Measurements from ENCODE around the gene KLF12.
A peak's percentile ranks its signal among the peaks of the same experiment; 100 is the strongest.

The KLF12 gene

DNA sequence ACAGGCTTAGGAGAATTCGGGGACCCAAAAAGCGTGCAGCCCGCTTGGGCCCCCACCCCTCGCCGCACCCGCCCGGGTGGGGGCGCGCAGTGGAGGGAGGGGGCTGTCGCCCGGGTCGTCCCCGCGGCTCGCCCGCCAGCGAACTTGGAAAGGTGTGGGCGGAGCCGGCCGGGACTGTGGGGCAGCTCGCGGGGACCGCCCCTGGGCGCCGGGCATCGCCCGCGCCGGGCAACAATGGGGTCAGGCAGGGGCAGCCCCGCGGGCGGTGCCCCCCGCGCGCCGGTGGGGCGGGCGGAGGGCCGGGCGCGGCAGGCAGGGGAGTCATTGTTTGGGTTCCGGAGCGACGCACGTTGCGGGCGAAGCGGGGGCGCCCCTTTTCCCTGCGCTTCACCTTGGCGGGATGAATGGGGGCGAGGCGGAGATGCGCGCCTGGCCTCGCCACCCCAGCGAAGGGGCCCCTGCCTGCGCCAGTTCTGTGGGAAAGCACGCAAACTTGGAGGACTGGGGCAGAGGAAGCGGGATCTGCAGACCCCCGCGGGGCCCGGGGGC is 647 bp upstream of the KLF12 start:
- DNase-seq = peak; percentile 69

- peak; percentile 58 for DNase-seq
These were observed 475 bp downstream of the KLF12 start for GRCh38 chr13:74133657-74134201.

- DNase-seq = no peak
These were observed 1.2 kb downstream of the KLF12 start for GRCh38 chr13:74132776-74133656.

DNA sequence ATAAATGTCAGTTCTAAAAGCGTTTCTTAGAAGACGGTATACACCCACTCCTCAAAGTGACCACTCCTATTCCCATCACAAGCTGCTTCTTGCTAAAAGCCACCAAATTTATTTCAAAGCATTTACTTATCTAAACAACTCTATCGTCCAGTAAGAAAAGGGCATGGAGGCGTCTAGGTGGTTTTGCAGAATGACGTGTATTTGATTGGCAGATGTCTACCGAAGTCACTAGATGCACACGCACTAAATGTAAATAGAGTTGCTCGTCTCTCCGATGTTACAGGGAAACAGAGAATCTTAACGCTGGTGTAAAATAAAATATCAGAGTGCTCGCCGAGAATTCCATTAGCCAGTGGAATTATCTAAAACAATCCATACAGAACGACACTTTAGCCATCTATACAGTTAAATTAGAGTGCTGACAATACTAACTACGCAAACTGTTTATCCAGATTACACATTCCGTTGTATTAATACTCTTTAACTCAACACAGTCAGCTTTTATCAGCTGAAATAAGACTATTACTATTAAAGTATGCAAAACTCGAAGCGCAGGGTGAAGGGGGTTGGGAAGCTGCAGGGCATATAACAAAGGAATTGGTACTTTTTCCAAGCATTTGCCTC is 1.9 kb downstream of the KLF12 start:
- no peak for DNase-seq

GRCh38 chr13:74131227-74131626 is 3.0 kb downstream of the KLF12 start:
- no peak for DNase-seq

DNA sequence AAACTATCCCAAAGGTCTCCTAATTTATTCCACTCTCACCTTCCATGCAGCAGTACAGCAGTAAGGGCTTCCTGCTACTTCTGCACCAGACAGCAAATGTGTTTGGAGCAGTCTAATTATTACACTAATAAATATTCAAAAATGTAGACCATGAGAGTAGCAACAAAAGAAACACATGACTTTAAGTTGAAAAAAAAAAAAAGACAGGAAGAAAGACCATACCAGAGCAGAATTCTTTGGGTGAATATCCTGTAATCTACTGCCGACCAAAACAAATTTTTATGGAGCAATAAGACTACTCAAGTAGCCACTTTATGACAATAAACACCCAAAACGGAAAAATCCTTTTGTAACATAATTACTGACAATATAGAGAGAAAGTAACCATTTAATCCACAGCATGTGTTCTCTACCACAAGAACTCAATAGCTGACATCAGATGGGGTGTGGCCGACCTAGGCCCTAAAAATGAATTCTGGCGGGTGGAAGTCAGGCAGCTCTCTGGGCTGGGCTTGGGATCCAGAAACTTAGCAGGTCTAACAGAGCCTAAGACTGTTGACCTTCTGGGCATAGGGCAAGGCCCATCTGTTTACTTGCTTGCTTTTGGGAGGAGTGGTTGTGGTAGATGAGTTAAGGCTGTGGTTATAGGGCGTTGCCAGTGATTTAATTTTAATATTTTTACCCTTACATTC is 4.6 kb downstream of the KLF12 start:
- no peak for DNase-seq

DNA sequence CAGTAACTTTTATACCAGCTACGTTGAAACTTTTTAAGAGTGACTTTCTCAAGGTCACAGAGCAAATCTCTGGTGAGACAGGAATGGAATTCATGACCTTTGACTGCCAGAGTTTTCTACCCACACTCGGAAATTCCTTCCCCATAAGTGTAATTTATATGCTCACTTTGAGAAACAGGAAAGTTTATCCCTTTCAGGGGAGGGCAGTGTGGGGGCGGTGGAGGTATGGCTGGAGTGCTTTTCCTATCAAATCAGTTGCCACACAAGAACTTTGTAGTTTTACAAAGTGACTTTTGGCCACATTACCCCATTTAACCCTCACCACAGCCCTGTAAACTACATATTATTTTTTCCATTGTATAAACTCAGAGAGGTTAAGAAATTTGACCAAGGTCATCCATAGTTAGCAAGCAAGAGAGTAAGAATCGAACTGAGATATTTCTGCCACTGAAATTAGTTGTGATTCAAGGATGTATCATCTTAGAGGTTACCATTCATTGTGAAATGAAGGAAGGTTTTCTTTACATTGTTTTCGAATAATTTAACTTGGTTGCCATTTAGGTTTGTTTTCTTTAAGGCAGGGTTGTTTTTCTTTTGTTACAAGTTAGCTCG is 5.9 kb downstream of the KLF12 start:
- DNase-seq = no peak

GRCh38 chr13:74118328-74118727 is 15.9 kb downstream of the KLF12 start:
- DNase-seq = no peak

DNA sequence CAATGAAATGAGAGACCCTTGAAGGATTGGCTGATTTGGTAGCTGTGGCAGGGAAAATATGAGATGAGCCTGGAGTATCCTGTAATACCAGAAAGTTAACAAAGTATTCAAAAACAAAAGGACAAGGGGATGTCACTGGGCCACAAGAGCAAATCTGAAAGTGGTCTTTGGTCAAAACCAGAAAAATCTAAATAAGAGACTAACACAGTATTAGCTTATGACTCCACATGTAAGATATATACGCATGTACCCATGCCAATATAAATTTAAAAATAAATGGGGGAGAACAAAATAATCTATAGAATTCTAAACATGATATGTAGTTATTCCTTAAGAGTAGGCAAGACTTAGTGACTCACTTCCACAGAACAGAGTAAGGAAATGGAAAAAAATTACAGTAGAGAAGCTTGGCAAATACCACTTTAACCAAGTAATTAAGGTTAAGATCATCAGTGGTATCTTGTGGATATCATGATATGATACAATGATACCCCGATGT is 16.9 kb downstream of the KLF12 start:
- no peak for DNase-seq

GRCh38 chr13:74115133-74115532 is 19.1 kb downstream of the KLF12 start:
- DNase-seq = no peak

DNA sequence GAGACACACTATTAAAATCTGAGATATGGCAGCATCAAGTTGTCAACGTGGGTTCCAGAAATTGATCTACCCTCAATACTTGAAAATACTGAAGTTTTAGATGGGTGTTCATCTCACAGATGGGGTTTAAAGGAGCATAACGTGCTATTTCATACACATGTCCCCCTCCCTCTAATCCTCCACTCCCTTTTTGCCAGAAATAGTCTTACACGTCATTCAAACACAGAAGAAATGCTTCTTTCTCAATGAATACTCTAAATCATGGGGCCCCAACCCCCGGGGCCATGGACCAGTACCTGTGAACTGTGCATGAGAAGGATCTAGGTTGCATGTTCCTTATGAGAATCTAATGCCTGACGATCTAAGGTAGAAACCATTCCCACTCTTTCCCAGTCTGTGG is 19.6 kb downstream of the KLF12 start:
- no peak for DNase-seq

GRCh38 chr13:74114202-74114601 is 20.0 kb downstream of the KLF12 start:
- DNase-seq = no peak

DNA sequence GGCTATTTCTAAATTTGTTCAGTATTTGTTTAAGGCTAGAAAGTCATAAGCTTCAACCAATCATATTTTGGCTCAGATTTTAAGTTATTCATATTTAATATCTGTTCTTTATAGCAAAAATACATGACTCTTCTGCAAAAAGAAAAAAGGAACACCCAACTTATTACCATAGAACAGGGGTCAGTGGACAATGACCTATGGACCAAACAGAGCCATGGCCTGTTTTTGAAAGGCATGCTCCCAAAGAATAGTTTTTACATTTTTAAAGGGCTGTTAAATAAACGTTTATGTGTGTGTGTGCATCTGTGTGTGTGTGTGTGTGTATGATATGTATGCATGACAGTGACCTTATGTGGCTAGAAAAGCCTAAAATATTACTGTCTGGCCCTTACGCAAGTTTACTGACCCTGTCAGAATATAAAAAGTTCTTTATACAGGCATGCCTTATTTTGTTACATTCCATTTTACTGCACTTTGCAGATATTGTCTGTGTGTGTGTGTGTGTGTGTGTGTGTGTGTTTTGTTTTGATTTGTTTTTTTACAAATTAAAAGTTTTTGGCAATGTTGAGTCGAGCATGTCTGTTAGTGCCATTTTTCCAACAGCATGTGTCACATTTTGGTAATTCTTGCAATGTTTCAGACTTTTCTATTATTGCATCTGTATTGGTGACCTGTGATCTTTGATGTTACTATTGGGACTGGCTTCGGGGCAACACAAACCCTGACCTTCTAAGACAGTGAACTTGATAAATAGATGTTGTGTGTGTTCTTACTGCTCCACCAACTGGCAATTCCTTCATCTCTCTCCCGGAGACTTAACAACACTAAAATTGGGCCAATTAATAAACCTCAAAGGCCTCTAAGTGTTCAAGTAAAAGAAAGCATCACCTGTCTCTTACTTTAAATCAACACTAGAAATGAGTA is 22.0 kb downstream of the KLF12 start:
- no peak for DNase-seq

GRCh38 chr13:74111399-74111798 is 22.8 kb downstream of the KLF12 start:
- no peak for DNase-seq

- DNase-seq = no peak
These were observed 24.2 kb downstream of the KLF12 start for GRCh38 chr13:74110053-74110452.

GRCh38 chr13:74107598-74107997 is 26.6 kb downstream of the KLF12 start:
- DNase-seq = no peak

GRCh38 chr13:74105871-74106270 is 28.3 kb downstream of the KLF12 start:
- DNase-seq = no peak

GRCh38 chr13:74104661-74105275 is 29.4 kb downstream of the KLF12 start:
- no peak for DNase-seq

DNA sequence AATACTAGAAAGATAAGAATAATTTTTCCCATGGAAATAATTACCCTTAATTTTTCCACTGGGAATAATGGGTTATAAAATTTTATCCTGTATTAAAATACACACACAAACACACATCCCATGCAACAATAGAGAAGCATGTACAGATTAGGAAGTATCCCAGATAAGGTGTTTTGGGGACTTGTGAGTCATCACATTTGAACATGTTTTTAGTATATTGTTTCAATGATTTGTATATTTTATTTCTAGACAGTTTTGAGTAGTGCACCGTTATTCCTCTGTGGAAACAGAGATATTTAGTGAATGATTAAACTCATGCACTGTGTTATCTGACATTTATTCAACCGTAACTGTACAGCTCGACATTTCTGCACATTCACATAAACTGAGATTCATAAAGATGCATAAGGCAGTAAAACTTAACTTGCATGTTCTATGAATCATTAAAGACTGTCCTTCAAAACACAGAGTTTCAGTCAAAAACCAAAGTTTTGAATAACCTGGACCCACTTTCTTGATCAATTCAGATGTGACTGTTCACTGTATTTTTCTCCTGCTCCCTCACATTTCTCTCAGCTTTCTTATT is 30.1 kb downstream of the KLF12 start:
- no peak for DNase-seq

- no peak for DNase-seq
These were observed 31.0 kb downstream of the KLF12 start for GRCh38 chr13:74103196-74103595.

DNA sequence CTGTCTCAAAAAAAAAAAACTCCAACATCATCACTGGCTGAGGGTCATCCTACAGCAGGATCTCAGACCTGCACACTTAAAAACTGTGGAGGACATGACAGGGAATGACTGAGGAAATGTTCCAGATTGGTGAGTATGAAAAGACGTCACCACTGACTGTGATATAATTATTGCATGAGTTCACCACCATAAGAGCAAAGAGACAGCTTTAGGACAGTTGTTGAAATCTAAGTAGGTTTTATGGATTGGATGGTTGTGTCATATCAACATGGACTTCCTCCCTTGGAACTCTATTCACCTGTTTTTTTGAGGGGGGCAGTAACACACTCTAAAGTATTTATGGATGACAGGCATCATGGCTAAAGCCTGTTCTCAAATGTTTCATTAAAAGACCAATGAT is 31.5 kb downstream of the KLF12 start:
- DNase-seq = no peak

All from NCI-H1417 treated with DMSO at 0.1 percent for 48 hours (cell line).